Peyer's patch (tissue), 4 donors: ENCODE results near the gene PLEKHH1. TPM values are rescaled to one million over a fixed set of nuclear protein-coding genes. Genes with fewer than 3 reads are reported as not detected.

Source experiments
- DNase-seq, 3 donors: peaks; one replicate each; pipeline ENCODE4 v3.0.0-alpha.2; 2017 to 2019
- H3K27ac ChIP-seq, 4 donors: fragments of 200-600 bp; sonication (generic); one replicate each; pipeline ENCODE4 v1.5.1; 2016 to 2019
- H3K27me3 ChIP-seq, 2 donors: fragments of 200-600 bp; sonication (generic); one replicate each; pipeline ENCODE4 v1.5.1; 2019
- H3K36me3 ChIP-seq, 3 donors: fragments of 200-600 bp; sonication (generic); one replicate each; pipeline ENCODE4 v1.5.1; 2016 to 2019
- H3K4me1 ChIP-seq, 4 donors: fragments of 200-600 bp; sonication (generic); one replicate each; pipeline ENCODE4 v1.5.1; 2016 to 2019
- H3K4me3 ChIP-seq, 4 donors: fragments of 200-600 bp; sonication (generic); 1 replicate in 3 of 4; 2 replicates in 1 of 4; pipeline ENCODE4 v1.5.1; 2016 to 2019; ENCODE audit warnings: mild to moderate bottlenecking in 1 of 4
- H3K9me3 ChIP-seq, 4 donors: fragments of 200-600 bp; sonication (generic); one replicate each; pipeline ENCODE4 v1.5.1; 2016 to 2019; ENCODE audit warnings: mild to moderate bottlenecking in 1 of 4
- POLR2A ChIP-seq, 2 donors: fragments of 450-650 bp; IDR thresholded peaks; one replicate each; pipeline ENCODE4 v1.5.1; 2017; ENCODE audit warnings: antibody characterized with exemption in 2 of 2, mild to moderate bottlenecking in 2 of 2, moderate library complexity in 2 of 2
- total RNA-seq, 4 donors: library from RNA; depleted of rRNA; stranded (reverse); fragments of >200 nt; gene quantifications; one replicate each; pipeline ENCODE4 v1.1.0, GENCODE V29; 2016
- TF ChIP-seq, protein P1 (sequence below), 6 experiments: fragments of 450-650 bp in 4 of 6; fragments of 200-600 bp in 2 of 6; sonication (generic) in 1 of 6; IDR thresholded peaks; one replicate each; pipeline ENCODE4 v1.5.1; 2017 to 2019; ENCODE audit warnings: antibody characterized with exemption in 6 of 6, mild to moderate bottlenecking in 3 of 6, moderate library complexity in 1 of 6

PLEKHH1 gene
- total RNA-seq, 4 donors from 2014 or later: 68.5 to 142 (median 92.0) TPM

DNA sequence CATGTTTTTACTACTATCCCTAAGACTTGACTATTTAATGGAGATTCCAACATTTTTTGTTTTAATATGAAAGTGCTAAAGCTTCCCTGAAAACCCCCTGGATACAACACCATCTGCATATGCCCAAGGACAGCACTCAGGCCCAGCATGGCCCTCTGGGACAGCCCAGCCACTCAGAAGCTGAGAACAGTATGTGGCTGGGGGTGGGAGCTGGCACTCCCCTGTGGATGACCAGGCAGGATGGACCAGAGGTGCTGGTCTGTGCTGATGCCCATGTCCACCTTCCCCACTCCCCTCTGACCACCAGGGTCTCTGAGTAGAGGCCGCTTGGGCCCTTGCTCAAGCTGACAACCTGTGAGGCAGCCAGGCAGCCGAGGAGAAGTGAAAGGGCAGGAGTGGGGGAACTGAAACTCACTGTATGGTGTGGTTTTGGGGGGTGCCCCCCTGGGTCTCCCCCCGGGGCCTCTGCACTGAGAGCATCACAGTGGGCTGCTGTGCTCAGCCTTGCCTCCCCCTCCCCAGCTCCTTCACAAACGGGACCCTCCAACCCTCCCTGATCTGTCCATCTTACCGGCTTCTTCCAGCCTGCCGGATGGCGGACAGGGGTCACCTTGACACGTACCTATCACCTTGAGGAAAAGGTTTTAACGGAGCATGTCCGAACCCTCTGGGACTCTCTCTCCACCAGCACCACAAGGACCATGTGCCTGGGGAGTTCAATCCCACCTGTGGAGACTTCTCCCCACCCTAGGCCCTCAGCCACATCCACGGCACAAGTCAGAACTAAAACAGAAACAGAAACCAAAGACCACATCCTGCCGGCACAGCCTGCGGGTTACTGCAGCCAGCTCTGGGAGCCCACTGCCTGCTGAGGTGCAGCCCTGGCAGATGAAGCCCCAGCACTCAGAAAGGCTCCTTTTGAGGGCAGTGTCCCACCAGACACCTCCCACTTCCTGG lies 44.9 kb upstream of the PLEKHH1 start, which contains the start of gene TMEM229B:
TMEM229B (minus strand) TSS at position 785 of the 957 bp plus-strand sequence. CDS start 14,798 bp downstream, outside the sequence.
- H3K9me3 ChIP-seq: peaks cover 0 to 3% (median 1%) of the 10 kb centered on the region in 4 donors
- H3K4me1 ChIP-seq: peaks cover 3 to 21% (median 17%) of the 10 kb centered on the region in 4 donors
- H3K27ac ChIP-seq: peak within 1 kb of the TSS; percentile 78 to 86 (median 84)
- H3K4me3 ChIP-seq: peak within 1 kb of the TSS; percentile 37 to 69 (median 46)
- no peaks in the 10 kb centered on the region for H3K27me3 ChIP-seq
- TF ChIP-seq POLR2A (IDR thresholded peaks at IDR 0.05): no peak
- TF ChIP-seq, protein P1, sequence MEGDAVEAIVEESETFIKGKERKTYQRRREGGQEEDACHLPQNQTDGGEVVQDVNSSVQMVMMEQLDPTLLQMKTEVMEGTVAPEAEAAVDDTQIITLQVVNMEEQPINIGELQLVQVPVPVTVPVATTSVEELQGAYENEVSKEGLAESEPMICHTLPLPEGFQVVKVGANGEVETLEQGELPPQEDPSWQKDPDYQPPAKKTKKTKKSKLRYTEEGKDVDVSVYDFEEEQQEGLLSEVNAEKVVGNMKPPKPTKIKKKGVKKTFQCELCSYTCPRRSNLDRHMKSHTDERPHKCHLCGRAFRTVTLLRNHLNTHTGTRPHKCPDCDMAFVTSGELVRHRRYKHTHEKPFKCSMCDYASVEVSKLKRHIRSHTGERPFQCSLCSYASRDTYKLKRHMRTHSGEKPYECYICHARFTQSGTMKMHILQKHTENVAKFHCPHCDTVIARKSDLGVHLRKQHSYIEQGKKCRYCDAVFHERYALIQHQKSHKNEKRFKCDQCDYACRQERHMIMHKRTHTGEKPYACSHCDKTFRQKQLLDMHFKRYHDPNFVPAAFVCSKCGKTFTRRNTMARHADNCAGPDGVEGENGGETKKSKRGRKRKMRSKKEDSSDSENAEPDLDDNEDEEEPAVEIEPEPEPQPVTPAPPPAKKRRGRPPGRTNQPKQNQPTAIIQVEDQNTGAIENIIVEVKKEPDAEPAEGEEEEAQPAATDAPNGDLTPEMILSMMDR (IDR thresholded peaks at IDR 0.05): peak in 1 of 6 experiments; percentile 6
- peak; percentile 80 to 94 (median 89) for DNase-seq
- H3K36me3 ChIP-seq: peaks cover 0 to 18% (median 0%) of the 10 kb centered on the region in 3 donors

DNA sequence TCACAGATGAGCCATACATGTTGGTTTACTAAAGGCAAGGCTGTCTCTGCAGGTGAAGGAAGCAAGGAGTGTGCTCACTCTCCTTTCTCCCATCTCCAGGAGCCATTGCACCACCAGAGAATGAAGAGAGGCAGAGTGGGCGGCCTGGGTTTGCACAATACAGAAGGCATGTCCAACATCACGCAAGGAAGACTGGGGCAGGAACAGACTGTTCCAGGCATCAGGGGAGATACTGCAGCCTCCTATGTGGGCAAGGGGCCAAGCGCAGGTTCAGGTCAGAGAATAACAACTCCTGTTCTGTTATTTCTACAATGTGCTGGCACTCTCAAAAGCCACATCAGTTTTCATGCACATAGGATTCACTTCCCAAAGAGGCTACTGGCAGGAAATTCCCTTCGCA lies 42.9 kb upstream of the PLEKHH1 start:
- Histone ChIP-seq H3K27ac (peak overlapping the region in 1 of 4 donors; percentile 85), H3K9me3 (peaks cover 0 to 11% (median 5%) of the 10 kb centered on the region in 4 donors), H3K4me3 (no peak overlapping the region), H3K36me3 (peaks cover 0 to 11% (median 0%) of the 10 kb centered on the region in 3 donors), H3K27me3 (no peaks in the 10 kb centered on the region), H3K4me1 (peaks cover 3 to 21% (median 11%) of the 10 kb centered on the region in 4 donors)
- DNase-seq: no peak
- TF ChIP-seq POLR2A (IDR thresholded peaks at IDR 0.05): no peak
- TF ChIP-seq, protein P1 (IDR thresholded peaks at IDR 0.05): no peak

DNA sequence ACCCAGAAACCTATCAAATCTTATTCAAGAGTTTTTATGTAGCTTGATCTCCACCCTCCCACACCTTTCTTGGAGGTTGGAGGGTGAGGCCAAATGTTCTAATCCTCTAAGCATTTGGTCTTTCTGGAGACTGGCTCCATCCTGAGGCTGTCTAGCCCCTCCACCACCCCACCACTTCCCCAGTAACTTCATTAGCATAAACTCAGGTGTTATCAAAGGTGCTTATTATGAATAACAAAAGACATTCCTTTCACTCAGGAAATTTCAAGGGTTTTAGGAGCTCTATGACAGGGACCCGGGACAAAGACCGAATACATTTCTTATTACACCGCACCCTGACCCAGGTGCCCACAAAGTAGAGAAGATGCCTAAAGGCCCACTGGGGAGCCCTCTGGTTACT lies 41.8 kb upstream of the PLEKHH1 start:
- no peak for DNase-seq
- H3K4me1 ChIP-seq: peaks cover 3 to 21% (median 11%) of the 10 kb centered on the region in 4 donors
- H3K27ac ChIP-seq: no peak overlapping the region
- H3K36me3 ChIP-seq: peaks cover 0 to 4% (median 0%) of the 10 kb centered on the region in 3 donors
- no peak for TF ChIP-seq POLR2A (IDR thresholded peaks at IDR 0.05)
- TF ChIP-seq, protein P1 (IDR thresholded peaks at IDR 0.05): no peak
- no peaks in the 10 kb centered on the region for H3K27me3 ChIP-seq
- peaks cover 0 to 11% (median 5%) of the 10 kb centered on the region in 4 donors for H3K9me3 ChIP-seq
- no peak overlapping the region for H3K4me3 ChIP-seq

DNA sequence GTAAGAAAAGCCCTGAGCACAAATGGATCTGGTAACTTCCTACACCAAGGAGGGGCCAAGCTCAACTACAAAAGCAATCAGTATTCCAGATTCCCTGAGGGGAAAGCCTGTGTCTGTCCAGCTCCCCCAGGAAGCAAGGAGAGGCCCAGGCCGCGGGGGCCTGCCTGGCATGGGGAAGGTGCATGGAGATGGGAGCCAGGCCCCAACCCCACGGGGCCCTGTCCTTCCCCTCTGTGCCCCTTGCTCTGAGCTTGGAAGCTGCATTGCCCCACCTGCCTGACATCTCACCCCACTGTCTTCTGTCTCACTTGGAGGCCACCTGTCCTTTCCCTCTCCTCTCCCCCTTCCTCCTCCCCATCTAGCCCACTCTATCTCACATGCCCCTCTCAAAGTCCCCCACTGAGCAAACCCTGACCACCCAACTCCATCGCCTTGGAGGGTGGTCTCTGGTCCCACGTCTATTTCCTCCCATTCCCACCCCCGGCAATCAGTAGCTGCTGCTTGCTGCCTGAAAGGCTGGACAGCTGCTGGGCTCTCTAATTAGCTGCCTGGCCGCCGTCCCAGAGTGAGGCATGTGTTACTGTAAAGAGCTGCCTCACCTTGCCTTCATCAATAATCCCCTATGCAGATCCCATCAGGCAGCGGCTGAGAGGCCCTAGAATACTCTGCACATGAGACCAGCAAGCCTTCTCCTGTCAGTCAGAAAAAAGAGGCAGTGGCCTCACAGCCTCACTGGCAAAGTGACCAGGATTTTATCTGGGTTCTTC lies 41.2 kb upstream of the PLEKHH1 start:
- TF ChIP-seq, protein P1 (IDR thresholded peaks at IDR 0.05): no peak
- no peak for TF ChIP-seq POLR2A (IDR thresholded peaks at IDR 0.05)
- Histone ChIP-seq H3K36me3 (no peaks in the 10 kb centered on the region), H3K9me3 (peaks cover 0 to 11% (median 5%) of the 10 kb centered on the region in 4 donors), H3K4me3 (no peak overlapping the region), H3K27me3 (no peaks in the 10 kb centered on the region), H3K27ac (peak overlapping the region in 1 of 4 donors; percentile 27), H3K4me1 (peaks cover 3 to 21% (median 11%) of the 10 kb centered on the region in 4 donors)
- no peak for DNase-seq

DNA sequence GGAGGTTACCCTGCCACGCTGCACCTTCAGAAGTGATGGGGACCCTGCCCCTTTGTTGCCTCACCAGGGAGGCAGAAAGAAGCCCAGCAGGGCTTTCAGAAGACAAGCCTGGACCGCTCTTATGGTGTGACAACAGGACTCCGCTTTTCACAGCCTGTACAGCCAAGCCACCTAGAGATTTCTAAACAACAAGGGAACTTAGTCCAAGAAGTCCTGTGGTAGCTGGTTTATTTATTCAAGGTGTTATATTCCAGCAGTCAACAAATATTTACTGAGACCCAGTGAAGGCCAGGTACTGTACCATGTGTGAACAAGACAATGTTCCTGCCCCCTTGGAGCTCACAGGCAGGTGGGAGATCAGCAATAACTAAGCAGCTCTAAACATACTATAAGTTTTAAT lies 40.6 kb upstream of the PLEKHH1 start:
- TF ChIP-seq, protein P1 (IDR thresholded peaks at IDR 0.05): no peak
- TF ChIP-seq POLR2A (IDR thresholded peaks at IDR 0.05): no peak
- Histone ChIP-seq H3K27me3 (no peaks in the 10 kb centered on the region), H3K4me3 (no peak overlapping the region), H3K27ac (peak overlapping the region in 1 of 4 donors; percentile 27), H3K36me3 (no peaks in the 10 kb centered on the region), H3K4me1 (peaks cover 3 to 21% (median 9%) of the 10 kb centered on the region in 4 donors), H3K9me3 (peaks cover 0 to 11% (median 5%) of the 10 kb centered on the region in 4 donors)
- DNase-seq: no peak
